ENCODE results near the gene EPN2. TPM values are rescaled to one million over a fixed set of nuclear protein-coding genes. Genes with fewer than 3 reads are reported as not detected.

The EPN2 gene
- total RNA-seq, 4 donors from 2014 or later = 25.6 to 145 (median 84.1) TPM

DNA sequence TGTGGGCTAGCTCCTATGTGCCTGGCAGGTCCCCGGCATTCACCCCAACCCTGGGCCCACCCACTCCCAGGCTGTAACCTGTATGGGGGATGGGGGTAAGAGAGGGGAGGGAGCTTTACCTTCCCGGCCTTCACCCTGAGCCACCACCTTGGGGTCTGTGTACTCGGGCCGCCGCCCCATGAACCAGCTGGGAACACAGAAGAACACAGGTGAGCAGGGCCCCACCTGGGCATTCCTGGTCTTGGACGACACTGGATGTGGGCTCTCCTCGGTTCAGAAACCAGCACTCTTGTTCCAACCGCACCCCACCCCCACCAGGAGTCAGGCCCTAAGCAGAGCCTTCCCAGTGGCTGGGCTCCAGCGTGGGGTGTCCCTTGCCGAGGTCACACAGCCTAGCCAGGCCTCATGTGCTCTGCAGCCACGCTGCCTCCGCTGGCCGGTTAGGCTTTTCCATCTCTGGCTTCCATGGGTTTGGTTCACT, 106.5 kb downstream of the EPN2 start:
- no peak for TF ChIP-seq POLR2A (IDR thresholded peaks at IDR 0.05)
- TF ChIP-seq CTCF (IDR thresholded peaks at IDR 0.05) = no peak
- intact Hi-C loops (cut with DNase I; ENCODE audit: low total_unique reads) = no loop called here
- peak in 1 of 2 donors; percentile 57 for DNase-seq
- Histone ChIP-seq H3K27ac (peak overlapping the region in 1 of 2 donors; percentile 88), H3K4me1 (peaks cover 16 to 33% of the 10 kb centered on the region in 2 donors), H3K36me3 (no peaks in the 10 kb centered on the region), H3K27me3 (no peaks in the 10 kb centered on the region), H3K9me3 (no peaks in the 10 kb centered on the region), H3K4me3 (no peak overlapping the region)

DNA sequence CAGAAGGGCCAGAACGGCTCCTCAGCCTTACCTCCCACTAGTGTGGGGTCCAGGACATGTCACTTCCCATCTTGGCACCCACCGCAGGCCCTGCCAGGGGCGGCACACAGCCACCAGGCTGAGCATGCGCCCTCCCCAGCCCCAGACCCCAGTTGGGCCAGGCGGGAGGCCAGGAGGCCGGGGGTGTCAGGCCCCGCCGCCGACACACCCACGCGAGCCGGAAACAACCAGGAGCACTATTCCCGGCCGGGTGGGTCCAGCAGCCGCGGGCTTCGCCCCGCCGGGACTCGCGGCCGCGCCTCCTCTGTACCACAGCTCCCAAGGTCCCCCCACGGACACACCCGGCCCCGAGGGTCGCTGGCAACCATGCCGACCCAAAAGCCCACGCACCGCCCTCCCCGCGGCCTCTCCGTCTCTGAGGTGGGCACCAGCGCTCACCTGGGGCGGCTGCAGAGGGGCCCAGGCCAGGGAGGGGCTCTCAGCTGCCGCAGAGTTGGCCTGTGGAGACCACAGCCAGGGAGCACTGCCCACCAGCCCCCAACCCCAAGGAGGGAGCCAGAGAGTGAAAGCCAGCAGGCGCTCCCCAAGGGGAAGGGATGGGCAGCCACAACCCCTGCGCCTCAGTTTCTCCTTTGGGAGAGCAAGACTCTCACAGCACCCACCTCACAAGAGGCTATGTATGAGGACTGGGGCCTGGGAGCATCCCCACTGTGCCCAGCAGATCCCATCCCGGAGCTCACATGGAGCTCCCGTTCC, 107.3 kb downstream of the EPN2 start:
- Histone ChIP-seq H3K4me1 (peaks cover 16 to 33% of the 10 kb centered on the region in 2 donors), H3K27ac (peak overlapping the region; percentile 88 to 98), H3K9me3 (no peaks in the 10 kb centered on the region), H3K36me3 (no peaks in the 10 kb centered on the region), H3K4me3 (no peak overlapping the region), H3K27me3 (no peaks in the 10 kb centered on the region)
- intact Hi-C loops (cut with DNase I; ENCODE audit: low total_unique reads) = no loop called here
- DNase-seq = peak in 1 of 2 donors; percentile 34
- no peak for TF ChIP-seq CTCF (IDR thresholded peaks at IDR 0.05)
- TF ChIP-seq POLR2A (IDR thresholded peaks at IDR 0.05) = no peak

DNA sequence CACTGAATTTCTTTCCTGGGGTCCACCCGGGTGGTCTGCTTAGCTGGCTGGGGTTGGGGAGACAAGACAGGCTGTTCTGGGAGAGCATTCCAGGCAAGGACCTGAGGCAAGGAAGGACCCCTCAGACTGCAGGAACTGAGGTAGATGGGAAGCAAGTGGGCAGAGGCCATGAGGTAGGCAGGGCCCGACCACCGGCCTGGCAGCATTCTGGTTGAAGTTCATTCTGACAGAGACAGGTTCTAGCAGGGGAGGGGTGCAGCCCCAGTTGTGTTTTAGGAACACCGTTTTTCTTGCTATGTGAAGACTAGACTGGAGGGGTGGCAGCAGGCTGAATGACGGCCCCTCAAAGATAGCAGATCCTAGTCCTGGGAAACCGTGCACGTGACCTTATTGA, 107.9 kb downstream of the EPN2 start:
- intact Hi-C loops (cut with DNase I; ENCODE audit: low total_unique reads) = no loop called here
- H3K36me3 ChIP-seq = no peaks in the 10 kb centered on the region
- H3K27me3 ChIP-seq = no peaks in the 10 kb centered on the region
- TF ChIP-seq CTCF (IDR thresholded peaks at IDR 0.05) (no peak), POLR2A (IDR thresholded peaks at IDR 0.05) (no peak)
- no peaks in the 10 kb centered on the region for H3K9me3 ChIP-seq
- H3K4me1 ChIP-seq = peaks cover 16 to 33% of the 10 kb centered on the region in 2 donors
- DNase-seq = peak in 1 of 2 donors; percentile 17
- no peak overlapping the region for H3K4me3 ChIP-seq
- peak overlapping the region; percentile 88 to 98 for H3K27ac ChIP-seq

DNA sequence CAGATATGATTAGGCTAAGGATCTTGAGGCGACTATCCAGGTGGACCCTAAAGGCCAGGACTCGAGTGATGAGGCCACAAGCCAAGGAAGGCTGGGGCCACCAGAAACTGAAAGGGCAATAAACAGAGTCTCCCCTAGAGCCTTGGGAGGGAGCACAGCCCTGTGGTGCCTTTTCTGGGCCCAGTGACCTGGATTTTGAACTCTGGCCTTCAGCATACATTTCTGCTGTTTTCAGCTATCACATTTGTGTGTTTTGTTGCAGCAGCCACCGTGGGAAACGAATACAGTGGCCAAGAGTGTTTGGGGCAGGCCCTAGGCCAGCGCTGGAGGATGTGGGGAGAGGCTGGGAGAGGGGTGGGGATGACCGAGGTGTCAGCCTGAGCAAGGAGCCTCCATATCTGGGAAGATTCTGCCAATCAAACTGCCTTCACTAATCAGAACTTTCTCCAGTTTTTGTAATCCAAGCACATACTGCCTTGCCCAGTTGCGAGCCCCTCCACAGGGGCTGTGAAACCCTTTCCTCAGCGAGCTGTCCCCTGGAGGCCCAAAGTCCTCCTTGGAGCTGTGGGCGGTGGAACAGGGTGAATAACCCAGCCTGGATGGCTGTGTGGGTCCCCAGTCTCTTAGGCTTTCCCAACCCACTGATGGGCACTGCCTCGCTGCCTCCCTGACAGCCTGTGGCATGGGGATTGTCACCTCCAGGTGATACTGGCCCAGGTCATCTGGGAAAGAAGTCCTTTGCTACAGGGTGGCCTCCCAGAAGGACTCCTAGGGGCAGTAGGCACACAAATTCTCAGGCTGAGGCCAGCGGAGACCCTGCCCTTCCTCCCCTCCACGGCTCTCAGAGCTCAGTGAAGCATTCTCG, 108.6 kb downstream of the EPN2 start:
- TF ChIP-seq POLR2A (IDR thresholded peaks at IDR 0.05) = no peak
- no peak for TF ChIP-seq CTCF (IDR thresholded peaks at IDR 0.05)
- Histone ChIP-seq H3K9me3 (no peaks in the 10 kb centered on the region), H3K36me3 (no peaks in the 10 kb centered on the region), H3K27me3 (no peaks in the 10 kb centered on the region), H3K4me3 (no peak overlapping the region), H3K4me1 (peaks cover 16 to 33% of the 10 kb centered on the region in 2 donors), H3K27ac (peak overlapping the region; percentile 88 to 98)
- DNase-seq = peak; percentile 25
- intact Hi-C loops (cut with DNase I; ENCODE audit: low total_unique reads) = no loop called here

Data from uterus (tissue), 4 donors.